SU-DHL-6 (cell line): Measurements from ENCODE around the gene AMN.

Experiments
- CTCF ChIP-seq: fragments of 200-600 bp; sonication (generic); IDR thresholded peaks from one replicate; pipeline ENCODE4 v1.5.1; 2017; ENCODE audit warnings: antibody characterized with exemption, mild to moderate bottlenecking, low read length, moderate library complexity; ENCODE audit not compliant: insufficient read depth, poor library complexity, severe bottlenecking
- EZH2phosphoT487 ChIP-seq: fragments of 200-600 bp; sonication (generic), shearing (Covaris generic); conservative IDR thresholded peaks from 2 replicates; pipeline ENCODE4 v1.6.1; 2018; ENCODE audit warnings: mild to moderate bottlenecking, antibody characterized with exemption, low read length, moderate library complexity, mixed read lengths

- no peak for TF ChIP-seq CTCF
- TF ChIP-seq EZH2phosphoT487: no peak
Observed at GRCh38 chr14:102941419-102942011, 19.1 kb downstream of the AMN start.
